ENCODE data around the gene SIRT7. TPM values are rescaled to one million over a fixed set of nuclear protein-coding genes. Genes with fewer than 3 reads are reported as not detected.
A peak's percentile ranks its signal among the peaks of the same experiment; 100 is the strongest.

The SIRT7 gene
- total RNA-seq, 2 donors from 2014 or later, result 48.9 to 58.2 TPM

DNA sequence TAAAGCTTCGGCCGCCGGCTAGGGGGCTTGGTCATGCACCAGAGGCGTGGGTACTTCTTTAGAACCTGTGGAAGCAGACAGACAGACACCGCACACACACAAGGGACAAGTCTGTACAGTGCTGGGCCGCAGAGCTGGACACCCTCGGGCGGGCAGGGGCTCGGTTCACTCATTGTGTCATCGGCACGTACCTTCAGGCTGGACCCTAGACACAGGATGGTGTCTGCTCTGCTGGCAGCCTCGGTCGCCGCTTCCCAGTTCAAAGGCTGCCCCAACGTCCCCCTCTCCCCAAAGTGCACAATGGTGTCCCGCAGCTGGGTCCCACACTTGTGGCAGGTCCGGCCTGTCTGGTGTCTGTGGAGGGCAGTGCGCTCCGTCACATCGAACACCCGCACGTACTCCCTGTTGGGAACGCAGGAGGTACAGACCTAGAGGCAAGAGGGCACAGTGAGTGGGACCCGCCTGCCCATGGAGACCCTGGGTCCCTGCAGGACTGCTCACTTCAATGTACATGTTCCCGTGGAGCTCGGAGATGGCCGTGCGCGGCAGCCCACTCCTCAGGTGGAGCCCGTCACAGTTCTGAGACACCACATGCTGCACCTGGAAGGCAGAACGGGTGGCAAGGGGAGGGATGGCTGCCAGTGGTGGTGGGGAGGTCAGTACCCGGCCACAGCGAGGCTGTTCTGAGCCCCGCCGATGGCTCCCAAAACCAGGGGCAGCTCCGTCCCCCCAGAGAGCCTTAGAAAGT, 3.7 kb downstream of the SIRT7 start:
- Mint-ChIP-seq H3K4me3 (no peak overlapping the region), H3K27me3 (no peaks in the 10 kb centered on the region), H3K36me3 (ENCODE audit: low read depth) (peaks cover 4% of the 10 kb centered on the region), H3K4me1 (peaks cover 25% of the 10 kb centered on the region), H3K27ac (no peak overlapping the region)
- ATAC-seq, result no peak
- DNase-seq, result no peak
- H3K9me3 ChIP-seq (ENCODE audit: control insufficient read depth, low read length, poor library complexity, severe bottlenecking), result no peaks in the 10 kb centered on the region

DNA sequence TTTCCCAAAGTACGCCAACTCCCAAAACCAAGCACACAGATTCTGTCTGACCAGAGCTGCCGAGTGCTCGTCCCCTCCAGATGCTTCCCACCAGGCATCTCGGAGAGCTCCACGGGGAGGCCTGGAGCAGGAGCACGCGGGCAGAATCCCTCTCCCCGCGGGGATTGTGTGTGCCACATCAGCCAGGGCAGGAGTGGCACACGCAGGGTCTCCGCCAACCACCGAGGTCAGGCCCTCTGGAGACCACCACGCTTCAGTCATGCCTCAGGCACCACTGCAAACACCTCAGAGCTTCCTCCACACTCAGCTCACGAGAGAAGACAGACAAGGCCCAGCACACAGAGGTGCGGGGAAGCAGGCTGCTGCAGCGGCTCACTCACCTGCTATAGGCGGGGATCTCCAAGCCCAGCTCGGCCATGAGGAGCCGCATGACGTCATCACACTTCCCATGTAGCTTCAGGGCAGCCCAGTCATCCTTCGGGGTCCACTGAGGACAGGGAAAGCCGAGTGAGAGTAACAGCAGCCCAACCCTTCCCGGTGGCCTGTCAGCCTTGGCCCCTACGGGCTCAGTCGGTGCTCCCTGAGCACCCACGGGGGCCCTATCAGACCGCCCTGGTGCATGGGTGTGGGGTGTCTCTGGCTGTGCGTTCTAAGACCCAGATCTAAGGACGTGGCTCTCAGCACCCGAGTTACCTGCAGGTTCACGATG, 4.4 kb downstream of the SIRT7 start:
- ATAC-seq (no peak), DNase-seq (no peak)
- Mint-ChIP-seq H3K36me3 (ENCODE audit: low read depth) (peaks cover 4% of the 10 kb centered on the region), H3K4me3 (peak overlapping the region; percentile 12), H3K4me1 (peaks cover 25% of the 10 kb centered on the region), H3K27ac (peak overlapping the region; percentile 54), H3K27me3 (no peaks in the 10 kb centered on the region)
- H3K9me3 ChIP-seq (ENCODE audit: control insufficient read depth, low read length, poor library complexity, severe bottlenecking), result no peaks in the 10 kb centered on the region

DNA sequence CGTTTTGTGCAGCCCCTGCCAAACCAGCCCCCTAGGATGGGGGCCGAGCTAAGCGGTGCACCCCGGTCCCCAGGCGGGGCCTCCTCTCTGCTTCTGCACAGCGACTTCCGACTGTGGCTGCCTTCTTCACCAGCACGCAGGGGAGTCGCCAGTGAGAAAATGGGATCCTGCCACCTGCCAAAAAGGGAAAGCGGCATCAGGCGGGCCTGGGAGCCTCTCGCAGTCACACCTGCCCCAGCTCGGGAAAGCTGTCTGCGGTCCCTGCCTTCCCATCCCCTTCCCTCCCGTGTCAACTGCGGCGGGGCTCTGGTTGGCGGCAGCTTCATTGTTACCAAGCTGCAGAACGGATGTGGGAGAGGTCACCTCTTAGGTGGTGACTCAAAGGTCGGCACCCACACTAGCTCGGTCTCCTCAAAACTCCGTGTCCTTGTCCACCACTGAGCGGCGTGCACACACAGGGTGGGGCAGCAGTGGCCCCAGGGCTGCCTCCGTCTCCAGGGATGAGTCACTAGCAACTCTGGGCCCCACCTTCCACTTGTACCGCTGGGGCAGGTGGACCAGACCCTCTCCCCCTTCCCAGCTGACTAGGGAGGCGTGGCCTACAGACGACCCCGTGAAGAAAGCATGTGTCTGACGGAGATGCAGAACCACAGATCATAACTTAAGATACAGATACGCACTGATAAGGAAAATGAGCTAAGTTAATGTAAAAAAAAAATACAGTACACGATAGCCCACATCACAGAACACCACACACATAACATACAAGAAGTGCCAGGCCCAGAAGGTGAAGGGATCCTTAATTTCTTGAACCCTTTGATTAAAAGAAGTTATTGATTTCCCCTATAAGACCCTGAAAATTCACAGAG, 5.3 kb downstream of the SIRT7 start:
- H3K27ac Mint-ChIP-seq, result peak overlapping the region; percentile 54
- no peak overlapping the region for H3K4me3 Mint-ChIP-seq
- peaks cover 18% of the 10 kb centered on the region for H3K4me1 Mint-ChIP-seq
- peaks cover 2% of the 10 kb centered on the region for H3K36me3 Mint-ChIP-seq (ENCODE audit: low read depth)
- DNase-seq (no peak), ATAC-seq (no peak)
- H3K9me3 ChIP-seq (ENCODE audit: control insufficient read depth, low read length, poor library complexity, severe bottlenecking), result no peaks in the 10 kb centered on the region
- no peaks in the 10 kb centered on the region for H3K27me3 Mint-ChIP-seq

DNA sequence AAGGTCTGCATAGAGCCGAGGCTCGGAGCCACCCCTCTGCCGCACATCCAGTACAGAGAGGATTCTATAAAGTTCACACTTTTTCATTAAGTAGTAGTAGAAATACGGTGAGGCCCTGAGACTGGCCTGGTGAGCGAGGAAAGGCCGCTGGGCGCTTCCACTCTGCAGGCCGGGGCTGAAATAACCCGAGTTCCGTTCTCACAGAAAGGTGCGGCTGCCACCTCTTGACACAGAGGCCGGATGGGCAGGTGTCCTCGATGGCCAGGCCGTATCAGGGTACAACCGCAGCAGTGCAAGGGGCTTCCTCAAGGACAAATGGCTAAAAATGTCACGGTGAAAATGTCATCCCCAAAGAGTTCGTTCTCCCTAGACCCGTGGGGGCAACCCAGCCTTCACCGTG, 6.0 kb downstream of the SIRT7 start:
- H3K36me3 Mint-ChIP-seq (ENCODE audit: low read depth), result peaks cover 2% of the 10 kb centered on the region
- DNase-seq (no peak), ATAC-seq (no peak)
- no peaks in the 10 kb centered on the region for H3K27me3 Mint-ChIP-seq
- H3K4me3 Mint-ChIP-seq, result peak overlapping the region; percentile 83
- H3K4me1 Mint-ChIP-seq, result peaks cover 14% of the 10 kb centered on the region
- no peak overlapping the region for H3K27ac Mint-ChIP-seq
- H3K9me3 ChIP-seq (ENCODE audit: control insufficient read depth, low read length, poor library complexity, severe bottlenecking), result no peaks in the 10 kb centered on the region

DNA sequence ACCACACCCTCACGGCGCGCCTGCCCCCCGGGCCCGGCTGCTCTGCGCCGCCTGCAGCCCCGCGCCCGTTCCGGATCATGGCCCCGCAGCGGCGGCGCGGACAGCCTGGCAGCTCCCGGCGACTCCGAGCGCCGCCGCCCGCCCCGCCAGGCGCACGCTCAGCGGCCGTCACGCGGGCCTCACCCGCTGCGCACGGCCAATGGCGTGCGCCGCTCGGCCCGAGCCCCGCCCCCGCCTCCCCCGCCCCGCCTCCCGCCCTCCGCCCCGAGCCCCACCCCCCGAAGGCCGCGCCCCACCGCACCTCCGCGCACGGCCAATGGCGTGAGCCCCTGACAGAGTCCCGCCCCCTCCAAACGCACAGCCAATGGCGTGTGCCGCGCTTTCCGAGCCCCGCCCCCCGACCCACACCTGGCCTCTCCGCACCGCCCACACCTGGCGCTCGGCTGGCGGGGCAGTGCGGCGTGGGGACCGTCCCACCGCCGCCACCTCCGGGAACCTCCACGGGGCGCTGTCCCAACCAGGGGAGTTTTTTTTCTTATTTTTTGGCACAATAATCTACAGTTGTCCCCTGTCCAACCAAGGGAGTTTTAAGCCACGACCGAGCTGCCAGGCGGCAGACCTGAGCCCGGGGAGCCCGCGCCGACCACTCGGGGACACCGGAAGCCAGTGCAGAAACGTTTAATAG, 6.6 kb downstream of the SIRT7 start, which contains the start of gene PCYT2:
Gene PCYT2 (minus strand): TSS at position 123 of the 685 bp plus-strand sequence. CDS start 44 bp downstream, at position 79.
- no peaks in the 10 kb centered on the region for H3K9me3 ChIP-seq (ENCODE audit: control insufficient read depth, low read length, poor library complexity, severe bottlenecking)
- peak; percentile 88 to 95 (median 95) for DNase-seq
- Mint-ChIP-seq H3K27me3 (no peaks in the 10 kb centered on the region), H3K4me3 (peak within 1 kb of the TSS; percentile 83), H3K4me1 (peaks cover 10% of the 10 kb centered on the region), H3K27ac (no peak within 1 kb of the TSS), H3K36me3 (ENCODE audit: low read depth) (peaks cover 2% of the 10 kb centered on the region)
- peak; percentile 96 for ATAC-seq

DNA sequence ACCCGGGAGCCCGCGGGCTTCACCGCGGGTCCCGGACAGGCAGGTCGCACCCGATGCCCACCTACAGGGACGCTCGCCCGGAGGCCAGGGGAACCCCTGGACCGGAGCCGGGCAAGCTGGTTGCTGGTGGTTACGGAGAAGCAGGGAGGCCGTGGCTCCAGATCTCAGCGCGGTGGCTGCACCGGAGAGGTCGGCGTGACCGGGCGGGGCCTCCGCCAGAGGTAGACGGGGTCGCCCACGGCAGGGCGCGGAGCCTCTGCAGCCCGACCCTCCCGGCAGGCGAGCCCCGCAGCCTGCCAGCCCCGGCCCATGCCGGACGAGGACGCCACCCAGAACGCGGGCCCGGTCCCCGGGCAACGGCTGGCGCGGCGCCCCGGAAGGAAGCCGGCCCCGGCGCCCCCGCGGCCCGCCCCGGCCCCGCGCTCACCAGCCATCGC, 7.1 kb downstream of the SIRT7 start:
- ATAC-seq (no peak), DNase-seq (no peak)
- peaks cover 2% of the 10 kb centered on the region for H3K36me3 Mint-ChIP-seq (ENCODE audit: low read depth)
- peaks cover 6% of the 10 kb centered on the region for H3K4me1 Mint-ChIP-seq
- H3K27ac Mint-ChIP-seq, result no peak overlapping the region
- H3K9me3 ChIP-seq (ENCODE audit: control insufficient read depth, low read length, poor library complexity, severe bottlenecking), result no peaks in the 10 kb centered on the region
- H3K4me3 Mint-ChIP-seq, result peak overlapping the region; percentile 80
- no peaks in the 10 kb centered on the region for H3K27me3 Mint-ChIP-seq

DNA sequence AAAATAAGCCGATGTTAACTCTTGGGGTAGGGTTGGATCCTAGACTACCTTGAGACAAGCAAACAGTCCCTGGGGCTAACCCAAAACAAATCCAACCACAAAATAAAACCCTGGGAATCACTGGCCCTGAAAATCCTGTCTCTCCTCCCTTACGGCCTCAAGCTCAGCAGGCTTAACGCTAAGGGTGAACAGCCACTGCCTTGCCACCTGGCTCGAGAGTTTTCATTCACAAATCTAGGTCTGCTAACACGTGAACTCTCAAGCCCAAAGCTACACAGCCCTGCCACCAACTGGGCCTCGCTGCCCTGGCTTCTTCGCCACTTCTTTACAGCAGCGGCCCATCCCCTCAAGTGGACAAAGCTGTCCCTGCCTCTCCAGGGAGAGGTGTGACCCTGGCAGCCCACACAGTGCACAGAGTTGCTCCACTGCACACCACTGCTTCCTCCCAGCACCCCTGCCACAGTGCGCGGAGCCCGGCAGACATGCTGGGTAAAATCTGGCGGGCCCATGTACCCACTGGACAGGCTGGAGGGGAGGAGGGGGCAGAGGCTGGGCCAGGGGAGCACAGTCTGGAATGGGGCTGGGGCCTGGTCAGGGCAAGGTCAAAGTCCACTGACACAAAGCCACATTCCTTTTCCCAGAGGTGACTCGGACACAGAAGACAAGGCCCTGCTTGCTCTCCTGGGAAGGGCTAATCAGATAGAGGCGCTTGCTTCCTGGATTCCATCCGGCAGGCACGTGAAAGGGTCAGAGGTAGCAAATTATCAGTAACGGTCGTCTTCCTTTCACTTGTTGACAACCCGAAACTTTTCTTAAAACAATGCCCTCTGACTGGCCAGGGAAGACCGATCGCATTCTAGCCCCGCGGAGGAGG, 7.8 kb downstream of the SIRT7 start:
- peaks cover 4% of the 10 kb centered on the region for H3K4me1 Mint-ChIP-seq
- H3K9me3 ChIP-seq (ENCODE audit: control insufficient read depth, low read length, poor library complexity, severe bottlenecking), result no peaks in the 10 kb centered on the region
- no peak overlapping the region for H3K27ac Mint-ChIP-seq
- peaks cover 2% of the 10 kb centered on the region for H3K36me3 Mint-ChIP-seq (ENCODE audit: low read depth)
- ATAC-seq, result no peak
- peak overlapping the region; percentile 80 for H3K4me3 Mint-ChIP-seq
- DNase-seq, result no peak
- H3K27me3 Mint-ChIP-seq, result no peaks in the 10 kb centered on the region

DNA sequence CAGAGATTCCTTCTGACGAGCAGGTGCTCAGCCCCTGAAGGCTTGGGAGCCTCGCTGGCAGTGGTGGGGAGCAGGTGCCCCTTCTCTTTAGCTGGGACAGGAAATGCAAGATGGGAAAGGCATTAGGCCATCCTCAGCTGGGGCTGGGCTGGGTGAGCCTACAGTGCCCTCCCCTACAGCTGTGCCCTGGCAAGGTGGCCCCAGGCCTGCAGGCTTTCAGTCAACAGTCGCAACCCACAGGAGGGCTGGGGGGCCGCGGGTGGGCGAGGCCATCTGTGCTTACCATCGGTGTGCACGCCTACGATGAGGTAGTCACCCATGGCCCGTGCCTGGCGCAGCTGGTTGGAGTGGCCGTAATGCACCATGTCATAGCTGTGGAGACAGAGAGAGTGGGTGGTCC, 8.7 kb downstream of the SIRT7 start:
- DNase-seq (no peak), ATAC-seq (no peak)
- H3K9me3 ChIP-seq (ENCODE audit: control insufficient read depth, low read length, poor library complexity, severe bottlenecking), result no peaks in the 10 kb centered on the region
- Mint-ChIP-seq H3K4me3 (no peak overlapping the region), H3K4me1 (peaks cover 4% of the 10 kb centered on the region), H3K36me3 (ENCODE audit: low read depth) (peaks cover 2% of the 10 kb centered on the region), H3K27me3 (no peaks in the 10 kb centered on the region), H3K27ac (no peak overlapping the region)

DNA sequence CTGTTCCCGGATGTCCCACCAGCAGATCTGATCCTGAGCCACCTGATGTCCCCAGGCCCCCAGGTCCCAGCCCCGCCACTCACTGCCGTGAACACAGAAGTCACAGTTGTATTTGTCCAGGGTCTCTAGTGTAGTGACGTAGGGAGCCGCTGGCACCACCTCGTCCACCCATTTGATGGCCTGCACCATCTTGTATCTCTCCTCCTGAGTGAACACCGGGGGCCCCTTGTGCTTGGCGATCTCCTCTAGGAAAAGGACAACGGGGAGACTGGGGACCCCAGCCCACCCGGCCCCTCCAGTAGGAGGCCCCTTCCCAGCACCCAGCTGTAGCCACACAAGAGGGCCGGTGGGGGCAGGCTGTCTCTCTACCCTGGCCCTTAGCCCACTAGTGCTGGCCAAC, 9.2 kb downstream of the SIRT7 start:
- Mint-ChIP-seq H3K27ac (no peak overlapping the region), H3K4me1 (peaks cover 4% of the 10 kb centered on the region), H3K36me3 (ENCODE audit: low read depth) (peaks cover 4% of the 10 kb centered on the region), H3K27me3 (no peaks in the 10 kb centered on the region), H3K4me3 (no peak overlapping the region)
- DNase-seq (no peak), ATAC-seq (no peak)
- H3K9me3 ChIP-seq (ENCODE audit: control insufficient read depth, low read length, poor library complexity, severe bottlenecking), result no peaks in the 10 kb centered on the region

DNA sequence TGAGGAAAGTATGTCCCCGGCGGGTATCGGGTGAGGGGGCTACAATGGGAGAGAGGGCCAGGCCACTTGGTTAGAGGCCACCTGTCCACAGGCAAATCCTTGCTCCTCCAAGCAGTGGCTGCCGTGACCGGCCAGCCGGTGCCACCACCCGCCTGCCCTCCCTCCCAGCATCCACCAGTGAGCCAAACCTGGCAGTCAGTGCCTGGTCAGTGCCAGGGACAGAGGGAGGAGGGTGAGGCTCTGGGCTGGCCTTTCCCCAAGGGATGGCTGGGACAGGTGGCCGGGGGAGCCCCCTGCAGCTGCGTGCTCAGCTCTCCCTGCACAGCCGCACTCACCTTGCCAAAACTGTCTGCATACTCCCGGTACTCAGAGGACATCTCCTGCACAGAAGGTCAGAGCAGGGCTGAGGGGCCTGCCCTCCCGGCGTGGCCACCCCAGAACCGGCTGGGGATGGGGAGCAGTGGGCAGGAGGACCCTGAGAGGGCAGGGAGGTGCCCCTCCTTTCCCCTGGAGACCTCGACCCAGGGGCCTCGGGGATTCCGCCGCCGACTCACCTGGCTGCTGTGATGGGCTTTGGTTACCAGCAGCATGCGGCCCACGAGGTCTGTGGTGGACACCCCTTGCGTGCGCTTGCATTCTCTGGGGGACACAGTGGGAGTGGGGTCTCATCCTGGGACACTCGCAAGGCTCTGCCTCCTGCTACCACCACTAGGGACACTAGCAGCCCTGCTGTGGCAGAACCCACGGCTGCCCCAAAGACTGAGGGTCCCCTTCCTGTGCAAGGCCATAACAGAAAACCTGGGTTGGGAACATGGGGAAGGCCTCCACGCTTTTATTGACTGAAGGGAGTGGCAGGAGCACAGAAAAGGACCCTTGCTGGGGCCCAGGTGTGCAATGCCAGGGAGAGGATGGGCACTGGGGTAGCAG, 10.5 kb downstream of the SIRT7 start:
- Mint-ChIP-seq H3K27ac (no peak overlapping the region), H3K4me1 (peaks cover 4% of the 10 kb centered on the region), H3K4me3 (no peak overlapping the region), H3K27me3 (no peaks in the 10 kb centered on the region), H3K36me3 (ENCODE audit: low read depth) (peaks cover 2% of the 10 kb centered on the region)
- DNase-seq (no peak), ATAC-seq (no peak)
- H3K9me3 ChIP-seq (ENCODE audit: control insufficient read depth, low read length, poor library complexity, severe bottlenecking), result no peaks in the 10 kb centered on the region

DNA sequence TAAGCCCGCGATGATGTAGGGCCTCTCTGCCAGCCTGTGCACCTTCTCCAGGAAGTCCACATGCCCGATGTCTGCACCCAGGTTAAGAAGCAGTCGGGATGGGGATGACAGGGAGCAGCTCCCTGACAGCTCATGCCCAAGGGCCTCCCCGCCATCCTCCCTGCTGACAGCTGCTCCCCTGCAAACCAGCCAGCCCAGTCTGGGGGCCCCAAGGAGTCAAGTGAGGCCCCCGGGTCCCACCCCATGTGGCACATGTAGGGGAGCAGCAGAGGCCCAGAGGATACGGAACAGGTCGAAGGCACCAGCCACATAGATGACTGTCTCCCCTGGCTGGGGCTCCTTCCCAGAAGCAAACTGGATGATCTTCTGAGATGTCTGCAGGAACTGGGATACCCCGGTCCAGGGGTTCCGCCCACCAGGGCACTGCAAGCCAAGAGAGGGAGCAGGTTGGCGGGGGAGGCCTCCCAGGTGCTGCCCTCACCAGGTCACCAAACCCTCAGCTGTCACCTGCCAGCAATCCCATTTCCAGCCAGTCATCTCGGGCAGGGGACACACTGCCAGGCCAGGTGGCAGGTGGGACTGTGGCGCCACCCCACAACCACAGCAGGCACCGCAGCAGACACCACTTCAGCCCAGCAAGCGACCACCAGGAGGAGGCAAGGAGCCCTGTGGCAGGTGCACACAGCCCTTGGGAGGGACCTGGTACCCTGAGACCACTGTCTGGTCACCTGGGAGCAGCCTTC, 11.3 kb downstream of the SIRT7 start:
- H3K36me3 Mint-ChIP-seq (ENCODE audit: low read depth), result peaks cover 2% of the 10 kb centered on the region
- no peaks in the 10 kb centered on the region for H3K9me3 ChIP-seq (ENCODE audit: control insufficient read depth, low read length, poor library complexity, severe bottlenecking)
- DNase-seq (no peak), ATAC-seq (no peak)
- H3K4me1 Mint-ChIP-seq, result peaks cover 3% of the 10 kb centered on the region
- H3K27me3 Mint-ChIP-seq, result no peaks in the 10 kb centered on the region
- H3K4me3 Mint-ChIP-seq, result no peak overlapping the region
- no peak overlapping the region for H3K27ac Mint-ChIP-seq

All from T-helper 17 cell (primary cell).